ENCODE data around the gene ANKS4B. TPM values are rescaled to one million over a fixed set of nuclear protein-coding genes. Genes with fewer than 3 reads are reported as not detected.

The ANKS4B gene
- total RNA-seq, 1 experiment from 2014 or later = 0.07 TPM

- Mint-ChIP-seq H3K27ac (no peak overlapping the region), H3K27me3 (ENCODE audit: low read depth) (no peaks in the 10 kb centered on the region), H3K36me3 (no peaks in the 10 kb centered on the region), H3K9me3 (no peaks in the 10 kb centered on the region), H3K4me1 (no peaks in the 10 kb centered on the region), H3K4me3 (no peak overlapping the region)
- DNase-seq (ENCODE audit: low spot score) (no peak), ATAC-seq (no peak)
- no peak for TF ChIP-seq EMX1 (CRISPR knock-in tag; IDR thresholded peaks at IDR 0.05)
- no peak for TF ChIP-seq MAX (CRISPR knock-in tag; IDR thresholded peaks at IDR 0.05)
- no peak for TF ChIP-seq CBFB (CRISPR knock-in tag; IDR thresholded peaks at IDR 0.05; ENCODE audit: low read depth)
- no peak for TF ChIP-seq TCF7 (CRISPR knock-in tag; IDR thresholded peaks at IDR 0.05; ENCODE audit: low read depth)
- no peak for TF ChIP-seq ESRRA (CRISPR knock-in tag; IDR thresholded peaks at IDR 0.05; ENCODE audit: borderline replicate concordance)
- TF ChIP-seq SP1 (CRISPR knock-in tag; conservative IDR thresholded peaks at IDR 0.05) = no peak
- TF ChIP-seq FOXJ3 (CRISPR knock-in tag; IDR thresholded peaks at IDR 0.05; ENCODE audit: borderline replicate concordance) = no peak
- no peak for TF ChIP-seq CDX4 (CRISPR knock-in tag; IDR thresholded peaks at IDR 0.05; ENCODE audit: borderline replicate concordance)
- ChIA-PET POLR2A (no interaction called here), CTCF (interaction anchor here (0.8 kb wide), 1 partner anchor 47 kb away, joined by 3 read pairs; no protein-coding TSS in a partner anchor)
Measured at GRCh38 chr16:21235199-21235585, 1.7 kb downstream of the ANKS4B start.

- no peak for DNase-seq (ENCODE audit: low spot score)
- POLR2A ChIA-PET = interaction anchor here (0.5 kb wide), 1 partner anchor 20 kb away, joined by 3 read pairs; no protein-coding TSS in a partner anchor
- CTCF ChIA-PET = no interaction called here
Measured at GRCh38 chr16:21236831-21237230, 3.3 kb downstream of the ANKS4B start.

More at GRCh38 chr16:21236831-21237230, 3.3 kb downstream of the ANKS4B start:
- Mint-ChIP-seq H3K4me3 (no peak overlapping the region), H3K4me1 (no peaks in the 10 kb centered on the region), H3K27ac (no peak overlapping the region), H3K27me3 (ENCODE audit: low read depth) (no peaks in the 10 kb centered on the region), H3K9me3 (no peaks in the 10 kb centered on the region), H3K36me3 (no peaks in the 10 kb centered on the region)
- no peak for TF ChIP-seq CREB1 (CRISPR knock-in tag; IDR thresholded peaks at IDR 0.05)
- TF ChIP-seq NR1H2 (CRISPR knock-in tag; IDR thresholded peaks at IDR 0.05) = no peak
- no peak for TF ChIP-seq JAZF1 (CRISPR knock-in tag; IDR thresholded peaks at IDR 0.05)
- no peak for TF ChIP-seq SMAD4 (CRISPR knock-in tag; IDR thresholded peaks at IDR 0.05)
- TF ChIP-seq SMAD3 (CRISPR knock-in tag; IDR thresholded peaks at IDR 0.05; ENCODE audit: borderline replicate concordance) = no peak
- TF ChIP-seq ZNF416 (CRISPR knock-in tag; IDR thresholded peaks at IDR 0.05) = no peak
- no peak for TF ChIP-seq GTF2I (CRISPR knock-in tag; conservative IDR thresholded peaks at IDR 0.05)
- no peak for TF ChIP-seq USF1 (CRISPR knock-in tag; IDR thresholded peaks at IDR 0.05)
- TF ChIP-seq ZNF281 (CRISPR knock-in tag; IDR thresholded peaks at IDR 0.05) = no peak
- no peak for TF ChIP-seq SP1 (CRISPR knock-in tag; conservative IDR thresholded peaks at IDR 0.05)
- TF ChIP-seq IRF1 (CRISPR knock-in tag; IDR thresholded peaks at IDR 0.05) = no peak
- no peak for TF ChIP-seq MYBL2 (CRISPR knock-in tag; IDR thresholded peaks at IDR 0.05)
- no peak for TF ChIP-seq CREM (CRISPR knock-in tag; IDR thresholded peaks at IDR 0.05)
- ATAC-seq = no peak

All from WTC11 (cell line).